HG03097 (cell line): ENCODE data around the gene BACH2.
A peak's percentile ranks its signal among the peaks of the same experiment; 100 is the strongest.
"Not testable (repeated sequence)": the region's sequence is repeated elsewhere in the genome, so short reads cannot be mapped to it uniquely, and the experiment has no call there.

Source experiments
- ATAC-seq: cut with Tn5 transposase; IDR thresholded peaks from one replicate; pipeline ENCODE4 v1.9.1; 2021; ENCODE audit not compliant: unreplicated experiment, low FRiP score

The BACH2 gene

DNA sequence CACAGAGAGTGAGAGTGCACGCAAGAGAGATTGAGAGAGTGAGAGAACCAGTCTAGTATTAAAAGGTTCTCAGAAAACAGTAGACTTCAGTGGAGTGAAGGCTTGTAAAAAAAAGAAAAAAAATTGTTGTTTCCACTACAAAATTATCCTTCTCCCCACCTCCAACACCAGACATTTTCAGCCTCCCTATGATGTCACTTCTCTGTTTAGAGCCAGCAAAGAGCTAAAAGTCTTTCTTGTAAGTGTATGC, 77.8 kb downstream of the BACH2 start:
- ATAC-seq = no peak

DNA sequence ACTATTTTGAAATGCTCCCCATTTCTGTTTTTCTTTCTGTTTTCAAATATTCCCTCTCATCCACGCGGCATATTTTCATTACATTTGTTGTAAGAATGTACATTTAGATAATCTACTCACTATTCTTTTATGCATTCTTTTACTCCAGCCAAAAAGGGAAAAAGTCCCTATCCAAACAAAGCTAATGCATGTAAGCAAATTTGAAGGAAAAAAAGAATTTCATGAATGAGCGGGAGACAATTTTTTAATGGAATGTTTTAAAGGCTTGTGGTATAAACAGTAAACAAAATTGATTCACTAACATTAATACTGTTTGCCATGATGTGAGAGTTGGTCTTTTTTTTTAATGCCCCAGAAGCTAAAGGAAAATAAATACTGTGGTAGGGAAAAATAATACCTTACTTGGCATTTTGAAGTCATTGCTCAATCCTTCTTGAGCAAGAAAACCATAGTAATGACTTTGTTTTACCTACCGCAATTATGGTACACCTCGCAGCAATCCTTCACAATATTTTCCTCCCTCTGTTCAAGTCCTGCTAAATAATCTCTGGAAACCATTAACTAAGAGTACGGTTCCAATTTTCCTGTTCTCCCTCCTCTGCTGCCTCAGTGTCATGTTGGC, 79.0 kb downstream of the BACH2 start:
- no peak for ATAC-seq

DNA sequence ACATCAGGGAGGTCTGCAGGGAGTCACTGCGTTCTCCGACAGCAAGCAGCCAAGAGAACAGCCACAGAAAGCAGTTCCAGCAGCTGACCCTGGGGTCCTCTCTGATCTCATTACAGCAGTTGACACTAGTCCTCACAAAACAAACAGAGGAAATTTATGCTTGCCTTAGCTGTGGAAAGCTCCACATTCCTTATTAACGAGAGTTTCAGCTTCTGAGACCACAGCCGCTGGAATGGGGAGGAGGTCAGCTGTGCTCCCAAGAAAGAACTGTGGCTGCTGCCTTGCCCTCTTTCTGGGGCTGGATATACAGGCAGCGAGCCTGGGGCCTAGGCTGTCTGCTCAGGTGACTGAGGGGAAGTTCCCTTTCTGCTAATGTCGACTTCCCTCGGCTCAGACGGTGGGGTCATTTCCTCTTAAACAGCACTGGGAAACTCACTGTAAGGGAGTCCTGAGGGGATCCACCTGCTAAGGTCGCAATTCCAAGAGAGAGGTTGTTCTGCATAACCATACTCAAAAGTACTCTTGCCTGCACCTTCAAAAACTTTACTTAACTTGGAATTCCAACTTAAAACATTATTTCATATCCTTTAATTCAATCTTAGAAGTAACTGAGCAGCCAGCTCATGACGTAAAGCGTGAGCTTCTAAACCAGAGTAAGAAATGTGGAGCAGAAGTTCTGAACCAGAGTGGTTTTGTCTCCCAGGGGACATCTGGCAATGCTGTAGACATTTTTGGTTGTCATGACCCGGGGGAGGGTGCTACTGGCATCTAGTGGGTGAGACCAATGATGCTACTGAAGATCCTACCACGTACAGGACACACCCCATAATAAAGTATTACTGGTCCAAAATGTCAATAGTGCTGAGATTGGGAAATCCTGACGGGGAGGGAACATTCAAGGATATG, 80.3 kb downstream of the BACH2 start:
- peak; percentile 66 for ATAC-seq

DNA sequence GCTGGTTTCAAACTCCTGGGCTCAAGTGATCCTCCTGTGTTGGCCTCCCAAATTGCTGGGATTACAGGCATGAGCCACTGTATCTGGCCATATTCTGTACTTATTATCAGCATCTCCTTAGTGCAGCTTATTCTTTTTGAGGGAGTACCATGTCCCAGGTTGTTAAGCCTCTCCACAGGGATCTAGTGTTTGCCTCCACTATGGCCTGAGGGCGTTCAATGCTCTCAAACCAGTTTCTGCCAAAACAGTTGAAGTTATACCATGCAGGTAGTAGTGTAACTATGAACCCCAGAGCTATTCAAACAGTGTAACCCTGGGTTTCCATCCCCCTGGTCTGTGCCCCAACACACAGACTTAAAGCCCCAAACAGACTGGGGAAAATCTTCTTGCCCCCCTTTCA, 81.7 kb downstream of the BACH2 start:
- ATAC-seq = no peak

DNA sequence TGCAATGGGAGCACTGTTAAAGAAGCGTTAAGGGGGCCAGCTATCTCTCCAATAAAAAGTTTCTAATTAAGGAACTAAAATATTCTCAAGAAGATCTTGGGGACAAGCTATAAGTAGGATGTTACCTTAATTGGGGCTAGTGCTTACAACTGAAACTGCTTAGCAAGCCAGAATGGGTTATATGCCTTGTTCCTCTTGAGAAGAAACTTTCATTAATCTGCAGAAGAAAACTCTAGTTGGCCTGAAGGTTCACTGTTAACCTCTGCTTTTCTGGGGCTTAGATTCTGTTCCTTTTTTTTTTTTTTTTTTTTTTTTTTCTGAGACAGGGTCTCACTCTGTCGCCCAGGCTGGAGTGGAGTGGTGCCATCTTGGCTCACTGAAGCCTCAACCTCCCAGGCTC, 82.2 kb downstream of the BACH2 start:
- ATAC-seq = no peak

DNA sequence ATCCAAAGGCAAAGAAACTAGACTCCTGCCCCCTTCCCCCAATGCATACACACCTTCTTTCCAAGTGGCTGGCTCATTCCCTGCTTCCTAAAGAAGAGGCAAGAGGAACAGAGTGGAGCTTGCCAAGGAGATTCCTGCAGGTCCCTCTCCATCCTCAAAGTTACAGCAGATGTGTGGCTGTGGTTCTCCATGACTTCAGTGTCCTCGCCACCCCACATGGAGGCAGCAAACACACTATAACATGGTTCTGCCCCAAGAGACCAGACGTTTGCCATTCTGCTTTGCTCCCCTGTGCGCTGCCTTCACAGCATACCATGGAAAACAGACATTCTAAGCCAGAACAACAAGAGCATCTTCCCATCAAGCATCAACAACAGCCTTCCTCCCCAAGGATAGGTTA, 84.4 kb downstream of the BACH2 start:
- ATAC-seq = no peak

DNA sequence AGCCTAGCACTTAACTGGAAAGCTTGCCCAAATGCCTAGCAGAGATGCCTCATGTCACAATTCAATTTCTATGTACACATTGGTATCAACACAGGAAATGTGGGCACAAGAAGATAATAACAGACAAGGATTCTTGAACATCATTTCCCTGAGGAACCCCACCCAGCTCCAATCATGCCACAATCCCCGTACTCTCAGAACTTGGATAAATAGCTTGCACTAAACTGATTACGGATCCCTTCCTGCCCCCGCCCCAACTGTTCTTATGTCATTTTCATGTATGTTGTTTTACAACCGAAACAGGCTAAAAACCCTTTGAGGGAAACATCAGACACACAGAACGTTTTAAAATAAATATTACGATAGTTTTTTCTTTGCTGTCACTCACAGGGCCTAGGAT, 87.1 kb downstream of the BACH2 start:
- ATAC-seq = no peak

DNA sequence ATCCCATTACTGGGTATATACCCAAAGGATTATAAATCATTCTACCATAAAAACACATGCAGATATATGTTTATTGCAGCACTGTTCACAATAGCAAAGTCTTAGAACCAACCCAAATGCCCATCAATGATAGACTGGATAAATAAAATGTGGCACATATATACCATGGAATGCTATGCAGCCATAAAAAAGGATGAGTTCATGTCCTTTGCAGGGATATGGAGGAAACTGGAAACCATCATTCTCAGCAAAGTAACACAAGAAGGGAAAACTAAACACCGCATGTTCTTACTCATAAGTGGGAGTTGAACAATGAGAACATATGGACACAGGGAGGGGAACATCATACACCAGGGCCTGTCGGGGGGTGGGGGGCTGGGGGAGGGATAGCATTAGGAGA, 88.0 kb downstream of the BACH2 start:
- not testable (repeated sequence) for ATAC-seq

DNA sequence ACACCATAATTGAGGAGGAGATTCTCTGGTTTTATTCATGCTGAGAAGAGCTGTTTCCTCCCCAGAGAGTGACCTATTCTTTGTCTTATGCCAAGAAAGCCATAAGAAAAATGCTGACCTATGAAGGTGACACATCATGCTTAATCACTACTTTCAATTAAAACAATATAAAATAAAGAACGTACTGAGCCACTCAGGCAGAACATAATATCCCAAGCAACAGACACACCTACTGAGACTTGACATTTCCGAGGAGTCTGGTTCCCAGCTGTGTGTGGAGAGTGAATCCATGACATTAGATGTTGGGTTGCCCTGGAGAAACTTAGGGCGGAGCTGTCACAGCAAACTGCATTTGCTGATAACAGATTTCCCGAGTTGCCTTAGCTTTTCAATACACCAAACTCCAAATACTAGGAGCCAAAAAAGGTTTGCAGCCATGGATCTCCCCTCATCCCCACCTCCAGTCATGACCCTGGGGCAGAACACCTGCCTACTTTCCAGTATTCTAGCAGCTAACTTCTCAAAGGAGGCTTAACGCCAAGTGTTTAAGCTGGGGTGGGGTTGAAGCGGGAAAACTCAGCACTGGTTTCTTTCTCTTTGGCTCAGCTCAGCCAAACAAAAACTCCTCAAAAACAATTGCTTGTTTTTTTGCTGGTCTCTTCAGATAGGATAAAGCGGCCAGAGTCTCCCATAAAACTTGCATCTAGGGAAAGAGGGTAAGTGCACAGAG, 92.2 kb downstream of the BACH2 start:
- ATAC-seq = no peak

DNA sequence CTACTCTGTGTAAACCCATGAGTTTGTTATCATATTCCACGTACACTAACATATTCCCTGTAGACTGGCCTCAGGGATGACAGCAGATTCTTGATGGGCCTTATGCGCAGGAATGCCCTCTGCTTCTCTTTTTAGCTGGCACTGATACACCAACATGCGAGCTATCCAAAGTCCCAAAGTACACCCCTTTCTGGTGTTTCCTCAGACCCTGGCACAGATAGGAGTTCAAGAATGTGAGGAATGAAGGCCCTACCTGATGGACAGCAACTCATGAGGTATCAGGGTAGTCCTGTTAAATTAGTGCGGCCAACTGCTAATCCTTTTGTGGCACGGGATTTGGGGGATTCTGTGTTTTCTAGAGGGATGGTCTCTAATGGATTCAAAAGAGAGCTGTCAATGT, 93.0 kb downstream of the BACH2 start:
- ATAC-seq = no peak

DNA sequence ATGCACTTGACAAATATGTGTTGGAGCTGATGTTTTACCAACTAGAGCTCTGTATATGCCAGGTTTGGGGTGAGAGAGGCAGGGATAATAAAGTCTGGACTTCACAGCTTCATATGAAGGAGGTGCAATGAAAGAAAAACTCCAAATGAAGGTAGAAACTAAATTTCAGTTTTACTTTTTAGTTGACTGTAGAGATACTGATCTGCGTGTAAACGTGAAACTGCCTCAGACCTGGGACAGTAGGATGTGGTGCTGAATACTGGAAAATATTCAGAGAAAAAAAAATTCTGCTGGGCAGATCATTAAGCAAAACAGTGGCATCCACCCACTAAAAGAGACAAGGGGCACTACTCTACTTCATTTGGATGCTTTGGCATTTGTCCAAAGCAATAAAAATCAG, 94.5 kb downstream of the BACH2 start:
- no peak for ATAC-seq

DNA sequence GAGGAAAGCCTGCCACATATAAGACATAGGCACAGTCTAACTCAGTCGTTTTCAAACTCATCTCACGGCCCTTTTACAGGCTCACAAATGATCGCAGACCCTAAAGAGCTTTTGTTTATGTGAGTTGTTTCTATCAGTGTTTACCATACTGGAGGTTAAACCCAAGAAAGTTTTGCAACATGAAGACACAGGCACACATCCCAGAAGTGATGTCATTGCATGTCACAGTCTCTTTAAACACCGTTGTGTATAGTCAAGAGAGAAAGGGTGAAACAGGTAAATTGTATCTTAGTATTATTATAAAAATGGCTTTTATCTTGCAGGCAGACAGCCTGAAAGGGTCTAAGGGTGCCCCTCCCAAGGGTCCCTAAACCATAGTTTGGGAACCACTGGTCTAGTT, 96.7 kb downstream of the BACH2 start:
- ATAC-seq = no peak

DNA sequence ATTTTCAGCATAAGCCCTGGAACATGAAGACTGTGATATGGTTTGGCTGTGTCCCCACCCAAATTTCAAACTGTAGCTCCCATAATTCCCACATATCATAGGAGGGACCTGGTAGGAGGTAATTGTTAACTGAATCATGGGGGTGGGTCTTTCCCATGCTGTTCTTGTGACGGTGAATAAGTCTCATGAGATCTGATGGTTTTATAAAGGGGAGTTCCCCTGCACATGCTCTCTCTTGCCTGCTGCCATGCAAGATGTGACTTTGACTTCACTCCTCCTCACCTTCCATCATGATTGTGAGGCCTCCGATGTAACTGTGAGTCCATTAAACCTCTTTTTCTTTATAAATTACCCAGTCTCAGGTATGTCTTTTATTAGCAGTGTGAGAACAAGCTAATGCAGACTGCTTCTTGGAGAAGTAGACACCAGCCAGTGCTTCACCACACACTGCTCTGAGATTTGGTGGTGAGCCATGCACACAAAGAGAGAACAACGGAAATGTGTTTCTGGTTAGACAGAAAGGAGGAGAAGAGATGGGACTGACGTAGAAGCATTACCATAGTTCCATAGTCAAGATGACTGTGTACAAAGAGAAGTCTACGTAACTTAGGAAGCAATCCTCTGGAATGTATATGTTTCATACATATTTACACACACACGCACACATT, 97.8 kb downstream of the BACH2 start:
- ATAC-seq = no peak

DNA sequence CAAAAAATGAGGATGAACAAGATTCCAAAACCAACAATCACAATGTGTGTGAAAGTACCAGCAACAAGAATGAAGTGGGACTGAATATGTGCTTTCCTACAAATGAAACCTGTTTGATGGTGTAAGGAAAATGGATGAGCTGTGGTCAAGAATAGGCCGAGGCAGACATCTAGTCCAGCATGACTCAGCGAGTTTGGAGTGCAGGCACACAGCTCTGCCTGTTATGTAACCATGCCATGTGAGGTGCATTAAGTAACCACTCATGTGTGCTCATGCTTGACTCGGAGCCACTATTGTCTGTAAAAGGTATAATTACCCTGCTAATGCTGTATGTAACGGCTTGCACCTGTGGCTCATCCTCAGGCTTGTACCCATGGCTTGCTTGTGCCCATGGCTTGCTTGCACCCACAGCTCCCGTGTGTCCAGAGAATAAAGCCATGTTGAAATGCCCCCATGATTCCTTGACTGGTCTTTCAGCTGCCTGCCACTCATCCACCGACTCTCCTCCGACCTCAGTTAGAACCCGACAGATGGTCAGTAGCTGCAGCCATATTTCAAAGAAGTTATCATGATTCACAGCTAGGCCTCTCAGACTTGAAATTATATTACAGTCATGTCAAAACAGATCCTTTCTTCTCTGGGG, 98.7 kb downstream of the BACH2 start:
- ATAC-seq = no peak

DNA sequence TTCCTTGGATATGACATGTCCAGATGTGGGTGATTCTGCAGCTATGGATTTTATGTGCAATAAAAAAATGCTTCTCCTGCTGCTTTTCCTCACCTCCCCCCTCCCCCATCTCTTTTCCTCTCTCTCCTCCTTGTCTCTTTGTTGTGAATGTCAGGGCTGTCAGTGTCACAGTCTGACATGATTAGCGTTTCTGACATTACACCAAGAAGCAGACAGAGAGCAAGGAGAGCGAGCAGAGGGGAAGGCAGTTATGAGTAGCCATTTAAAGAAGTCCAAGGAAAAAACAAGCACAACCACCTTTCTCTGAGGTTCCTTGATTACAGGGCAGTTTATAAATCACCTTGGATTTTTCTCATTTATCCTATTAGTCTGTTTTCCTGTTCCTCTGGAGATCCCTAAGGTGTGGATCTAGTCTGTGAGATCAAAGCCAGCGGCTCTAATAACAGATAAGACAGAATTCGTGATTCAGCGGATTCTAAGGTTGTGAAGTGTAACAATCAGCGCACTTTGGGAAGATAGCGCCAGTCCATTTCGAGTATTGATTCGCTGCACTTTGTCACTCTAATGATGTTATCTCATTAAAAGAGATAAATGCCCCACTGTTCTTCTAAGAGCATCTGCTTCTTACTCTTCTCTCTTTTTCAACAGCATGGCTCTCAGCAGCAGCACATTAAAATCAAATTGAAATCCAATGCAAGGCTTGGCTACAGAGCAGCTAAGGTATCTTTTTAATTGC, 101.4 kb downstream of the BACH2 start:
- ATAC-seq = no peak

DNA sequence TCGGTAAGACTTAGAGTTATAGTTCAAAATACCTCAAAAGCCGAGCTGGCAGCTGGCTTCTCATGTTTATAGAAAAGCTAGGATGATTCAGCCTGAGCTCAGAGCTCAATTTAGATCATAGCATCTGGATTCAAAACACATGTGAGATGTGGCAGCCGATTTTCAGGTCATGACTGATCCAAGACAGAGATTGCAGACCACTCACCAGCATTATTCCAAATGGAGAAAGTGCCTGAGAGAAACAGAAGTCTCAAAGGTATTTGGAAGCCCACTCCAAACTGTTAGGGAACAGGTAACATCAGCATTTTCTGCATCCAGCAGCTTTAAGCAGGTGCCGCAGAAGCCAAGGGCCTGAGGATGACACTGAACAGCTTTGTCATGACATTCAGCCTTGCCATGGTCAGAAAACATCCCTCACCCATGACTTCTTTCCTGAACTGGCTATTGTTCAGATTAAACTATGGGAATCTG, 102.2 kb downstream of the BACH2 start:
- ATAC-seq = no peak

DNA sequence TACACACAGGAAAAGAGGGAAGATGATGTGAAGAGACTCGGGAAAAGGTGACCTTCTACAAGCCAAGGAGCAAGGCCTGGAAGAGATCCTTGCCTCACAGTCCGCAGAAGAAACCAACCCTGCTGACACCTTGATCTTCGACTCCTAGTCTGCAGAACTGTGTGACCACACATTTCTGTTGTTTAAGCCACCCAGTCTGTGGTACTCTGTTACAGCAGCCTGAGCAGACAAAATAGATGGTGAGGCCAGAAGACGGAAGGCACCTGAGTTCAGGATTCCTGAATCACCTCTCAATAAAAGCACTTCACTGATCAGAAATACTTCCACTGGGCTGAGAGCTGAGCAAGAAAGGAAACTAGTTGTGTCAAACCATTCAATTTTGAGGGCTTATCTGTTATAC, 103.3 kb downstream of the BACH2 start:
- no peak for ATAC-seq

DNA sequence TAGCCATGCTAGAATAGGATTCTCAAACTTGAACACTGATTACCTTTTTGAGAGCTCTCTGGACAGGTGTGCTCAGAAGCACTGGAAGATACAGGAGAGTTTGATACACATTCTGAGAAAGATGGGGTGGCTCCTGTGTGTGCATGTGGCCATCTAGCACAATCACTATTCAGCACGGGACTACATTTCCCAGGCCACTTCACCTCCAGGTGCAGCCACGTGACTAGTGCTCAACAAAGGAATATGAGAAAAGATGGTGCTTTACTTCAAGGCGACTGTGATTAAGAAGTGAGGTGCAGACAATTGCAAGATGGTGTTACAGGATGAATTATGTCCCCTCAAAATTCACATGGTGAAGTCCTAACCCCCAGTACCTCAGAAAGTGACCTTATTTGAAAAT, 103.8 kb downstream of the BACH2 start:
- no peak for ATAC-seq

DNA sequence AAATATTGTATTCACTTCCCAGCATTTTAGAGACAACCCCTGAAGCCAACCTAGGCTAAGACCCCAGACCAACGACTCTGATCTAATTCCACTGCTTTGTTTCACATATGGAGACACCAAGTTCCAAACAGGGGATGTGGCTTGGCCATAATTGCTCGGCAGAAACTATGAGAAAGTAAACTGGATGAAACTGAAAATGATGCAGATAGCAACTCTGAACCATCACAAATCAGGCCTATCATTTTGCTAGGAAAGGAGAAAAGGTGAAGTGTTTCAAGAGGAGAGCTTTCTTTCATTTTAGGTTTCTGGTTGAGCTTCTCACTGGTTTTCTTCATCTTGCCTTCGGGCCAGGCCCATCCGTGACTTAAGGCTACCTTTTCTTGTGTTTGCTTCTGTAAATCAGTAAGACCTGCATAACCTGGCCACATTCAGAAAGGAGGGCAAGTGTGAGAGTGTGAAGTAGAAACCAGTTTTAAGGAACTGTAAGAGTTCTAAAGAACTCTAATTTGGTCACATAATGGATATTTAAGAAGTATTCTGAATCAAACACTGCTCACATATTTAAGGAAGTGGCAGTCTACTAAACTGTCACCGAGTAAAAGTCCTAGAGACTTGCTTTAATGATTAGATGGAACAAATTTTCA, 105.8 kb downstream of the BACH2 start:
- no peak for ATAC-seq

DNA sequence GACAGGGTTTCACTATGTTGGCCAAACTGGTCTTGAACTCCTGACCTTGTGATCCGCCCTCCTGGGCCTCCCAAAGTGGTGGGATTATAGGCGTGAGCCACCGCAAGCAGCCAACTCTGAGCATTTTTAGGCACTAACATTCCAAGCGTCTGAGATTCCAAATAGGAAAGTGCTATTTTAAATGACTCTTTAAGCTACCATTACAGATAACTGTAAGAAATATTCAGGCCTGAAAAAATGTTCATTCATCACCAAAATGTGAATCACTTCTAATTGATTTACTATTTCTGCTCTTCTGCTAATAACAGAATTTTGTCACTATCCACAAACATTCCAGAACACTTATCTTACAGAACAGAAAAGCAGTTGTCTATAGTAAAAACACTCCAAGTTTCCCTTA, 106.5 kb downstream of the BACH2 start:
- ATAC-seq = no peak
